ENCODE results near the gene IFT43. TPM values are rescaled to one million over a fixed set of nuclear protein-coding genes. Genes with fewer than 3 reads are reported as not detected.

The IFT43 gene
- total and polyA plus RNA-seq, 10 of the 15 experiments (the other 5 are each of a cell fraction or from before 2014, with no cell fraction given): 8.2 to 24.8 (median 14.0) TPM

DNA sequence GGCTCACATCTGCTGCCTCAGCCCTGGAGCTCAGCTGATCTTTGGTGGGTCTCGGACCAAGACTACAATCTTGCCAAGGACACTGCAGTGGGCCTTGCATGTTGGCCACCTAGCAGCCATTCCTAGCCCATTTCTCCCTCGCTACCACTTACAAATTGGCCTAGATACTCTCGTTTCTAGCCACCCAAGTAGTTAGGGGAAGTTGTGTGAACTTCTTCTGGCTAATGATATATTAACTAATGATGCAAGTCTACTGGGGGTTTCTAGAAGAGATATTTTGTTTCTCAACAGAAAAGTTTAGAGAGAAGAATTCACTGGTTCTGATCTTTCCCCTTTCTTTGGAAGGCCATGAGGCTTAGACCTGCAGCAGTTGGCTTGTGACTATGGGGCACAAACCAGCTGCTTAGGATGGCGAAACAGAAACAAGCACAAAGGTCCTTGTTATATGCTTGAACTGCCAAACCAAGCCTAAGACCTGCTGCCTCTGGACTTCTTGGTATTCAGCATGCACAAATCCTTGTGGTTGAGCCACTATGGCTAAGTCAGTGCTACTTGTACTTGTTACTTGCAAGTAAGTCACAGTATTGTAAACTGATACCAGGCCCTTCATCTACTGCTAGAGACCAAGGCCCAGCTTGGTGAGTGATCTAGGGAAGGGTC lies 135.7 kb downstream of the IFT43 start:
- Histone ChIP-seq H3K27me3 (replicated peaks in 1 of 2; ENCODE audit: control insufficient read depth in 2 of 2, insufficient read depth in 2 of 2, low read length in 1 of 2) (no peaks in the 10 kb centered on the region), H3K27ac (ENCODE audit: control insufficient read depth, insufficient read depth) (no peak overlapping the region), H2AFZ (ENCODE audit: control insufficient read depth, low read depth, low read length) (no peak overlapping the region), H3K79me2 (ENCODE audit: control insufficient read depth, insufficient read depth, low read length) (no peaks in the 10 kb centered on the region), H4K20me1 (ENCODE audit: control insufficient read depth, insufficient read depth) (no peaks in the 10 kb centered on the region), H3K4me1 (ENCODE audit: control insufficient read depth, insufficient read depth, low read length) (no peaks in the 10 kb centered on the region), H3K4me2 (ENCODE audit: control insufficient read depth, insufficient read depth) (no peak overlapping the region), H3K9me3 (replicated peaks; ENCODE audit: control insufficient read depth, insufficient read depth, low read length) (no peaks in the 10 kb centered on the region), H3K9ac (ENCODE audit: control insufficient read depth, insufficient read depth, low read length) (no peak overlapping the region), H3K36me3 (ENCODE audit: control insufficient read depth in 2 of 2, insufficient read depth in 2 of 2, low read length in 1 of 2) (no peaks in the 10 kb centered on the region), H3K4me3 (no peak overlapping the region)
- intact Hi-C loops (cut with micrococcal nuclease; ENCODE audit: unreplicated experiment) (no loop called here), in situ Hi-C loops (cut with MboI) (no loop called here)
- no TSS peak for BruUV-seq (replicated peaks)
- ChIA-PET SMC1A (ENCODE audit: uncharacterized antibody, unreplicated experiment) (interaction anchor here (1.4 to 1.8 kb wide), 4 partner anchors 62 to 85 kb away, joined by 3 to 6 read pairs (median 4); no protein-coding TSS in a partner anchor), RAD21 (ENCODE audit: unreplicated experiment) (interaction anchor here (0.6 to 1.3 kb wide), 2 partner anchors 31 to 37 kb away, joined by 3 read pairs; partner anchors contain the start of gene GPATCH2L), CTCF (interaction anchor here (0.6 to 2.0 kb wide), 4 partner anchors 60 to 321 kb away, joined by 3 to 5 read pairs (median 4); no protein-coding TSS in a partner anchor), POLR2A (no interaction called here)
- DNase-seq (ENCODE audit: low read depth, low spot score) (no peak), FAIRE-seq (no peak), ATAC-seq (peak; percentile 74)
- WGBS (ENCODE audit: insufficient coverage, insufficient replicate concordance, low lambda C conversion rate, missing lambda C conversion rate): 30% methylated on average over 4 of the region's 4 CpGs
- TF ChIP-seq NR2F1 (conservative IDR thresholded peaks at IDR 0.05) (no peak), NR2C1 (IDR thresholded peaks at IDR 0.05) (no peak), MTA2 (IDR thresholded peaks at IDR 0.05; ENCODE audit: low read depth) (peak; percentile 37; the same call in 1 of the 2 replicates)
- TF ChIP-seq, protein P1, sequence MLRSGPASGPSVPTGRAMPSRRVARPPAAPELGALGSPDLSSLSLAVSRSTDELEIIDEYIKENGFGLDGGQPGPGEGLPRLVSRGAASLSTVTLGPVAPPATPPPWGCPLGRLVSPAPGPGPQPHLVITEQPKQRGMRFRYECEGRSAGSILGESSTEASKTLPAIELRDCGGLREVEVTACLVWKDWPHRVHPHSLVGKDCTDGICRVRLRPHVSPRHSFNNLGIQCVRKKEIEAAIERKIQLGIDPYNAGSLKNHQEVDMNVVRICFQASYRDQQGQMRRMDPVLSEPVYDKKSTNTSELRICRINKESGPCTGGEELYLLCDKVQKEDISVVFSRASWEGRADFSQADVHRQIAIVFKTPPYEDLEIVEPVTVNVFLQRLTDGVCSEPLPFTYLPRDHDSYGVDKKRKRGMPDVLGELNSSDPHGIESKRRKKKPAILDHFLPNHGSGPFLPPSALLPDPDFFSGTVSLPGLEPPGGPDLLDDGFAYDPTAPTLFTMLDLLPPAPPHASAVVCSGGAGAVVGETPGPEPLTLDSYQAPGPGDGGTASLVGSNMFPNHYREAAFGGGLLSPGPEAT (IDR thresholded peaks at IDR 0.05; ENCODE audit: low read depth): peak; percentile 26; the same call in 1 of the 2 replicates
